Measurements from ENCODE around the gene CLPTM1. TPM values are rescaled to one million over a fixed set of nuclear protein-coding genes. Genes with fewer than 3 reads are reported as not detected.
"Not testable (repeated sequence)": the region's sequence is repeated elsewhere in the genome, so short reads cannot be mapped to it uniquely, and the experiment has no call there.

CLPTM1 gene
- total RNA-seq, 4 donors from 2014 or later = 61.3 to 116 (median 89.4) TPM

DNA sequence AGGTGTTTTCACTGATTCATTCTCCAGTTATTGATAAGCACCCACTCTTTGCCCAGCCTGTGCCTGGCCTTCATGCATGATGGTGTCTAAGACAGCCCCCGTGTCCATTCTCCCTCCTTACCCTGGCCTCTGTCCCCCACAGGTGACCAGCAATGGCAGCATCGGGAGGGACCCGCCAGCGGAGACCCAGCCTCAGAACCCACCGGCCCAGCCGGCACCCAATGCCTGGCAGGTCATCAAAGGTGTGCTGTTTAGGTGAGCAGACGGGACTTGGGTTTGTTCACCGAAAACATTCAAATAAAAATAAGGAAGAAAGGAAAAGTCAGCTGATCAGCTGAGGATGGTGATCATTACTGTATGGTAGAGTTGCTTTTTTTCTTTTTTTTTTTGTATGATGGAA lies 6.6 kb downstream of the CLPTM1 start:
- Histone ChIP-seq H3K27ac (no peak overlapping the region), H3K27me3 (no peaks in the 10 kb centered on the region), H3K4me1 (peaks cover 17 to 27% of the 10 kb centered on the region in 2 donors), H3K4me3 (no peak overlapping the region), H3K9me3 (no peaks in the 10 kb centered on the region), H3K36me3 (peaks cover 0 to 19% of the 10 kb centered on the region in 2 donors)
- TF ChIP-seq, protein P1, sequence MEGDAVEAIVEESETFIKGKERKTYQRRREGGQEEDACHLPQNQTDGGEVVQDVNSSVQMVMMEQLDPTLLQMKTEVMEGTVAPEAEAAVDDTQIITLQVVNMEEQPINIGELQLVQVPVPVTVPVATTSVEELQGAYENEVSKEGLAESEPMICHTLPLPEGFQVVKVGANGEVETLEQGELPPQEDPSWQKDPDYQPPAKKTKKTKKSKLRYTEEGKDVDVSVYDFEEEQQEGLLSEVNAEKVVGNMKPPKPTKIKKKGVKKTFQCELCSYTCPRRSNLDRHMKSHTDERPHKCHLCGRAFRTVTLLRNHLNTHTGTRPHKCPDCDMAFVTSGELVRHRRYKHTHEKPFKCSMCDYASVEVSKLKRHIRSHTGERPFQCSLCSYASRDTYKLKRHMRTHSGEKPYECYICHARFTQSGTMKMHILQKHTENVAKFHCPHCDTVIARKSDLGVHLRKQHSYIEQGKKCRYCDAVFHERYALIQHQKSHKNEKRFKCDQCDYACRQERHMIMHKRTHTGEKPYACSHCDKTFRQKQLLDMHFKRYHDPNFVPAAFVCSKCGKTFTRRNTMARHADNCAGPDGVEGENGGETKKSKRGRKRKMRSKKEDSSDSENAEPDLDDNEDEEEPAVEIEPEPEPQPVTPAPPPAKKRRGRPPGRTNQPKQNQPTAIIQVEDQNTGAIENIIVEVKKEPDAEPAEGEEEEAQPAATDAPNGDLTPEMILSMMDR (IDR thresholded peaks at IDR 0.05 in 4 of 5, conservative IDR thresholded peaks at IDR 0.05 in 1 of 5) = no peak
- TF ChIP-seq POLR2A (IDR thresholded peaks at IDR 0.05) = no peak
- in situ Hi-C loops (cut with MboI; ENCODE audit: low sequenced_read_pairs in 4 of 4) = no loop called here
- ATAC-seq (no peak), DNase-seq (no peak)
- intact Hi-C loops (cut with DNase I; ENCODE audit: low total_unique reads) = no loop called here

GRCh38 chr19:44968118-44968517 lies 12.9 kb downstream of the CLPTM1 start:
- no peak for ATAC-seq
- in situ Hi-C loops (cut with MboI; ENCODE audit: low sequenced_read_pairs in 4 of 4) = no loop called here
- Histone ChIP-seq H3K4me3 (no peak overlapping the region), H3K4me1 (no peaks in the 10 kb centered on the region), H3K27ac (no peak overlapping the region), H3K27me3 (no peaks in the 10 kb centered on the region), H3K9me3 (no peaks in the 10 kb centered on the region), H3K36me3 (peaks cover 0 to 16% of the 10 kb centered on the region in 2 donors)
- DNase-seq = no peak
- TF ChIP-seq POLR2A (IDR thresholded peaks at IDR 0.05) = no peak
- TF ChIP-seq, protein P1 (IDR thresholded peaks at IDR 0.05 in 4 of 5, conservative IDR thresholded peaks at IDR 0.05 in 1 of 5) = no peak
- intact Hi-C loops (cut with DNase I; ENCODE audit: low total_unique reads) = no loop called here

DNA sequence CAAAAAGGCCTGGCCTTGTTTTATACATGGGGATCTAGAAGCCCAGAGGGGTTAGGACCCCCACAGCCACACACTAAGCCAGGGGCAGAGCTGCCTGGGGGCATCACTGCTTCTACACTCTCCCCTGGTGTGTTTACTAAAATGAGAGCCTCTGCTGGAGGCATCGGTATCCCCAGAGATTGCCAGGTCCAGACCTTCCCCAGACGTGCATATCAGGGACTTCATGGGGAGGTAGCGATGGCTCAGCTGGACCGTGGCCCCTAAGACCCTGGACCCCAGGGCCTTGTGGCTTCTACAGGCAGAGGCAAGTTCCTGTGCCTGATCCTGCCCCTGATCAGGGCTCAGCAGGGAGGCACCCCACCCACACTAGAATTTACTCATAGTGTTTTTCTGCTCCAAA lies 13.5 kb downstream of the CLPTM1 start:
- ATAC-seq = no peak
- intact Hi-C loops (cut with DNase I; ENCODE audit: low total_unique reads) = no loop called here

DNA sequence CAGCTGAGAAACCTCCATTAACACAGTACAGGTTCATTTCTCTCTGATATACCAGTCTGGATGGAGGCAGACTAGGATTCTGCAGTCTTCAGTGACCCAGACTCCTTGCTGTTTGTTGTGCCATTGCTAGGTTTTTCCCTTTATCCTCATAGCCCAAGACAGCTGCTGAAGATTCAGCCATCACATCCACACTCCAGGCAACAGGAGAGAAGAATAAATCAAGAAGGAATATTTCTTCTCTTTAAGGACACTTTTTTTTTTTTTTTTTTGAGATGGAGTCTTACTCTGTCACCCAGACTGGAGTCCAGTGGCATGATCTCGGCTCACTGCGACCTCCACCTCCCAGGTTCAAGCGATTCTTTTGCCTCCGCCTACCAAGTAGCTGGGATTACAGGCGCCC lies 14.3 kb downstream of the CLPTM1 start:
- in situ Hi-C loops (cut with MboI; ENCODE audit: low sequenced_read_pairs in 4 of 4) (no loop called here), intact Hi-C loops (cut with DNase I; ENCODE audit: low total_unique reads) (no loop called here)
- ATAC-seq (no peak), DNase-seq (no peak)
- Histone ChIP-seq H3K36me3 (peaks cover 0 to 22% of the 10 kb centered on the region in 2 donors), H3K27me3 (no peaks in the 10 kb centered on the region), H3K27ac (no peak overlapping the region), H3K4me1 (no peaks in the 10 kb centered on the region), H3K4me3 (no peak overlapping the region), H3K9me3 (no peaks in the 10 kb centered on the region)
- TF ChIP-seq POLR2A (IDR thresholded peaks at IDR 0.05) = no peak
- TF ChIP-seq, protein P1 (IDR thresholded peaks at IDR 0.05 in 4 of 5, conservative IDR thresholded peaks at IDR 0.05 in 1 of 5) = no peak

More for the DNA sequence above, 13.5 kb downstream of the CLPTM1 start:
- H3K27ac ChIP-seq = no peak overlapping the region
- H3K4me3 ChIP-seq = no peak overlapping the region
- no peaks in the 10 kb centered on the region for H3K4me1 ChIP-seq
- DNase-seq = no peak
- TF ChIP-seq, protein P1 (IDR thresholded peaks at IDR 0.05 in 4 of 5, conservative IDR thresholded peaks at IDR 0.05 in 1 of 5) = no peak
- TF ChIP-seq POLR2A (IDR thresholded peaks at IDR 0.05) = no peak
- in situ Hi-C loops (cut with MboI; ENCODE audit: low sequenced_read_pairs in 4 of 4) = no loop called here
- peaks cover 0 to 16% of the 10 kb centered on the region in 2 donors for H3K36me3 ChIP-seq
- no peaks in the 10 kb centered on the region for H3K9me3 ChIP-seq
- H3K27me3 ChIP-seq = no peaks in the 10 kb centered on the region

DNA sequence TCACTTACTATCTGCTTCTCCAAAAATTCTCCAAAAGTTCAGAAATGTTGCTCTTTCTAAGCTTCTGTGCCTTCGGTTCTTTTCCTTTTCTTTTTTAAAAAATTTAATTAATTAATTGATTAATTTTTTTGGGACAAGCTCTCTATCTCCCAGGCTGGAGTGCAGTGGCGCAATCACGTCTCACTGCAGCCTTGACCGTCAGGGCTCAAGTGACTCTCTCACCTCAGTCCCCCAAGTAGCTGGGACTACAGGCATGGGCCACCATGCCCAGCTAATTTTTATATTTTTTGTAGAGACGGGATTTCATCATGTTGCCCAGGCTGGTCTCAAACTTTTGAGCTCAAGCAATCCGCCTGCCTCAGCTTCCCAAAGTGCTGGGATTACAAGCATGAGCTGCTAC lies 16.3 kb downstream of the CLPTM1 start:
- ATAC-seq; H3K9me3 ChIP-seq; H3K4me3 ChIP-seq; intact Hi-C loops (cut with DNase I; ENCODE audit: low total_unique reads); in situ Hi-C loops (cut with MboI; ENCODE audit: low sequenced_read_pairs in 4 of 4); H3K4me1 ChIP-seq; H3K27me3 ChIP-seq; DNase-seq; H3K27ac ChIP-seq: not testable (repeated sequence)
- H3K36me3 ChIP-seq = peaks cover 0 to 28% of the 10 kb centered on the region in 2 donors

All from gastrocnemius medialis (tissue), 4 donors.